Spleen (tissue), 11 donors: Measurements from ENCODE around the gene KCNJ13. TPM values are rescaled to one million over a fixed set of nuclear protein-coding genes. Genes with fewer than 3 reads are reported as not detected.

Experiments used
- DNase-seq: peaks from one replicate; pipeline ENCODE4 v3.0.0-alpha.2; 2020
- H3K27ac ChIP-seq, 8 donors: fragments of 200-600 bp; sonication (generic) in 7 of 8; 1 replicate in 4 of 8; 2 replicates in 4 of 8; pipeline versions ENCODE4 v1.5.0 to v1.8.0; 2016 to 2021; ENCODE audit warnings: inconsistent platforms in 4 of 8, mild to moderate bottlenecking in 4 of 8, moderate library complexity in 1 of 8
- H3K27me3 ChIP-seq, 7 donors: fragments of 200-600 bp; sonication (generic) in 6 of 7; replicated peaks in 1 of 7; 1 replicate in 4 of 7; 2 replicates in 3 of 7; pipeline versions ENCODE4 v1.5.0 to v1.8.0; 2016 to 2021; ENCODE audit warnings: inconsistent platforms in 3 of 7, mild to moderate bottlenecking in 1 of 7
- H3K36me3 ChIP-seq, 6 donors: fragments of 200-600 bp; sonication (generic) in 5 of 6; 1 replicate in 4 of 6; 2 replicates in 2 of 6; pipeline versions ENCODE4 v1.5.0 to v1.8.0; 2016 to 2021; ENCODE audit warnings: inconsistent platforms in 2 of 6
- H3K4me1 ChIP-seq, 6 donors: fragments of 200-600 bp; sonication (generic) in 5 of 6; 1 replicate in 3 of 6; 2 replicates in 3 of 6; pipeline versions ENCODE4 v1.5.0 to v1.8.0; 2016 to 2021; ENCODE audit warnings: inconsistent platforms in 3 of 6
- H3K4me3 ChIP-seq, 8 donors: fragments of 200-600 bp; sonication (generic) in 7 of 8; 1 replicate in 4 of 8; 2 replicates in 4 of 8; pipeline versions ENCODE4 v1.5.0 to v1.8.0; 2016 to 2021; ENCODE audit warnings: inconsistent platforms in 4 of 8, mild to moderate bottlenecking in 4 of 8, moderate library complexity in 2 of 8
- H3K9me3 ChIP-seq, 8 donors: fragments of 200-600 bp; sonication (generic) in 7 of 8; 1 replicate in 4 of 8; 2 replicates in 4 of 8; pipeline versions ENCODE4 v1.5.0 to v1.8.0; 2016 to 2021; ENCODE audit warnings: inconsistent platforms in 4 of 8
- POLR2A ChIP-seq, 3 donors: fragments of 450-650 bp; IDR thresholded peaks; one replicate each; pipeline ENCODE4 v1.5.1; 2017; ENCODE audit warnings: antibody characterized with exemption in 3 of 3, mild to moderate bottlenecking in 1 of 3
- POLR2AphosphoS5 ChIP-seq, 3 donors: sonication (generic); formaldehyde crosslinking; IDR thresholded peaks; one replicate each; pipeline ENCODE4 v1.5.1; 2017; ENCODE audit warnings: antibody characterized with exemption in 3 of 3
- WGBS, 5 donors: extraction: QIAGEN DNeasy Blood & Tissue Kit in 3 of 5; methylation state at CpG; one replicate each; pipeline versions ENCODE4 v1.1.5 to v1.1.7; 2013 to 2018; 5-methylcytosine and 5-hydroxymethylcytosine counted together
- intact Hi-C: fragments of 100-400 bp; cut with DNase I; formaldehyde crosslinking; loops from one replicate; pipeline ENCODE4 v1.15.0; 2023; ENCODE audit warnings: low total_unique reads
- polyA plus RNA-seq, 3 donors: library from polyadenylated mRNA; stranded (reverse); fragments of 200-250 nt; gene quantifications; one replicate each; pipeline ENCODE4 v1.2.1, GENCODE V29; 2013
- total RNA-seq, 7 donors: library from RNA; depleted of rRNA in 3 of 7; stranded (reverse); fragments of >200 nt in 3 of 7; fragmentation: NEBNext Ultra II Directional in 4 of 7; extraction: Animal tissue kit (Norgen Biotek cat#: 25700) in 4 of 7; gene quantifications; one replicate each; pipeline versions ENCODE4 v1.1.0 to v1.2.1, GENCODE V29; 2016 to 2021
- TF ChIP-seq, protein P1 (sequence below), 11 experiments: fragments of 200-600 bp in 7 of 11; fragments of 450-650 bp in 4 of 11; sonication (generic) in 4 of 11; IDR thresholded peaks in 8 of 11; conservative IDR thresholded peaks in 3 of 11; 1 replicate in 7 of 11; 2 replicates in 4 of 11; pipeline versions ENCODE4 v1.4.0 to v1.8.0; 2016 to 2021; ENCODE audit warnings: antibody characterized with exemption in 11 of 11, inconsistent platforms in 4 of 11, mild to moderate bottlenecking in 1 of 11
- donor health status: healthy with polysubstance abuse.
- donor health status: DM: no; HTN: no; CAD: no; lungs with moderate emphysema.
- donor health status: DM: no; HTN: no; CAD: no.
- donor health status: Bipolar disorder and iron deficiency.
- donor health status: healthy.
- donor health status: DM: no; HTN: no; CAD: no.
- donor health status: DM: yes; HTN: yes; CAD: no.

Gene KCNJ13
- total and polyA plus RNA-seq, 10 donors, result 0.08 TPM; not detected in 9

- 44 to 72% (median 48%) methylated on average over 2 of the region's 2 CpGs for WGBS, 5 donors
- peaks cover 0 to 20% (median 13%) of the 10 kb centered on the region in 6 donors for H3K4me1 ChIP-seq
- peak overlapping the region in 3 of 8 donors; percentile 12 to 47 (median 45) for H3K27ac ChIP-seq
- peaks cover 0 to 85% (median 15%) of the 10 kb centered on the region in 6 donors for H3K36me3 ChIP-seq
- TF ChIP-seq, protein P1, sequence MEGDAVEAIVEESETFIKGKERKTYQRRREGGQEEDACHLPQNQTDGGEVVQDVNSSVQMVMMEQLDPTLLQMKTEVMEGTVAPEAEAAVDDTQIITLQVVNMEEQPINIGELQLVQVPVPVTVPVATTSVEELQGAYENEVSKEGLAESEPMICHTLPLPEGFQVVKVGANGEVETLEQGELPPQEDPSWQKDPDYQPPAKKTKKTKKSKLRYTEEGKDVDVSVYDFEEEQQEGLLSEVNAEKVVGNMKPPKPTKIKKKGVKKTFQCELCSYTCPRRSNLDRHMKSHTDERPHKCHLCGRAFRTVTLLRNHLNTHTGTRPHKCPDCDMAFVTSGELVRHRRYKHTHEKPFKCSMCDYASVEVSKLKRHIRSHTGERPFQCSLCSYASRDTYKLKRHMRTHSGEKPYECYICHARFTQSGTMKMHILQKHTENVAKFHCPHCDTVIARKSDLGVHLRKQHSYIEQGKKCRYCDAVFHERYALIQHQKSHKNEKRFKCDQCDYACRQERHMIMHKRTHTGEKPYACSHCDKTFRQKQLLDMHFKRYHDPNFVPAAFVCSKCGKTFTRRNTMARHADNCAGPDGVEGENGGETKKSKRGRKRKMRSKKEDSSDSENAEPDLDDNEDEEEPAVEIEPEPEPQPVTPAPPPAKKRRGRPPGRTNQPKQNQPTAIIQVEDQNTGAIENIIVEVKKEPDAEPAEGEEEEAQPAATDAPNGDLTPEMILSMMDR (IDR thresholded peaks at IDR 0.05 in 8 of 11, conservative IDR thresholded peaks at IDR 0.05 in 3 of 11), result no peak
- TF ChIP-seq POLR2AphosphoS5 (IDR thresholded peaks at IDR 0.05) (no peak), POLR2A (IDR thresholded peaks at IDR 0.05) (no peak)
- DNase-seq, result no peak
- no peak overlapping the region for H3K4me3 ChIP-seq
- H3K27me3 ChIP-seq, result no peaks in the 10 kb centered on the region
- intact Hi-C loops, result no loop called here
- H3K9me3 ChIP-seq, result no peaks in the 10 kb centered on the region
These were observed 3.8 kb downstream of the KCNJ13 start for GRCh38 chr2:232772531-232772930.

DNA sequence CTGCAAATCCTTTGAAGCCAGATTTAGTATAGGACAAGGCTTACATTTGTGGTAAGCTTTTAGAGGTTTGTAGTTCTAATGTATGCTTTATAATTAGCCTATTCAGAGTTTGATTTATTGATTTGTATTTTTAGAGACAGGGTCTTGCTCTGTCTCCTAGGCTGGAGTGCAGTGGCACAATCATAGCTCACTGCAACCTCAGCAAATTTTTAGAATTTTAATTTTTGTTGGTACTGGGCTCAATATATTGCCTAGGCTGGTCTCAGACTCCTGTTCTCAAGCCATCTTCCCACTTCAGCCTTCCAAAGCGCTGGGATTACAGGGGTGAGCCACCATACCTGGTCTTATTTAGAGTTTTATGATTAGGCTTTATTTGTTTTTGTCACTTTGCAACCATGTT, 4.5 kb downstream of the KCNJ13 start:
- intact Hi-C loops, result no loop called here
- peak overlapping the region in 3 of 8 donors; percentile 12 to 47 (median 45) for H3K27ac ChIP-seq

DNA sequence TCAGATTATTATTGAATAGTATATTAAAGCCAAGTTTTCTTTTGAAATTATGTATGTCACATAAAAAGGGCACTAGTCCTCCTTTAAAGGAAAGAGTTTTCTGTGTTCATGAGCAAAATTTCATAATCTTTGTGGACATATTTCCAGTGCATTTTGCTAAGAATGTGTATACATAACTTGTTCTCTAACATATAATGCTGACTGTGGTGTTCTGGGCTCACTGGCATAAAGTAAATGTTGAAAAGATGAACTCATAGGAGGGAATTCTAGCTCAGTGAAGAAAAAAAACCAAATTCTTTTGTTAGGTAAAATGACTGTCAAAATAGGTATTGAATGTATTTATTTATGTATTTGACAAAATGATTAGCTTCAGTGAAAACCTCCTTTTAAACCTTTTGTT, 6.2 kb downstream of the KCNJ13 start:
- H3K4me3 ChIP-seq, result no peak overlapping the region
- H3K27ac ChIP-seq, result no peak overlapping the region
- peaks cover 0 to 20% (median 13%) of the 10 kb centered on the region in 6 donors for H3K4me1 ChIP-seq
- intact Hi-C loops, result no loop called here
- H3K9me3 ChIP-seq, result no peaks in the 10 kb centered on the region
- DNase-seq, result no peak
- peaks cover 0 to 88% (median 15%) of the 10 kb centered on the region in 6 donors for H3K36me3 ChIP-seq
- no peaks in the 10 kb centered on the region for H3K27me3 ChIP-seq
- TF ChIP-seq POLR2A (IDR thresholded peaks at IDR 0.05) (no peak), POLR2AphosphoS5 (IDR thresholded peaks at IDR 0.05) (no peak)
- TF ChIP-seq, protein P1 (IDR thresholded peaks at IDR 0.05 in 8 of 11, conservative IDR thresholded peaks at IDR 0.05 in 3 of 11), result no peak

More for the DNA sequence above, 4.5 kb downstream of the KCNJ13 start:
- TF ChIP-seq, protein P1 (IDR thresholded peaks at IDR 0.05 in 8 of 11, conservative IDR thresholded peaks at IDR 0.05 in 3 of 11), result no peak
- TF ChIP-seq POLR2AphosphoS5 (IDR thresholded peaks at IDR 0.05) (no peak), POLR2A (IDR thresholded peaks at IDR 0.05) (no peak)
- 93 to 100% (median 94%) methylated on average over 1 of the region's 1 CpG for WGBS, 5 donors
- Histone ChIP-seq H3K36me3 (peaks cover 0 to 85% (median 15%) of the 10 kb centered on the region in 6 donors), H3K4me1 (peaks cover 0 to 20% (median 13%) of the 10 kb centered on the region in 6 donors), H3K9me3 (no peaks in the 10 kb centered on the region), H3K27me3 (no peaks in the 10 kb centered on the region), H3K4me3 (no peak overlapping the region)
- DNase-seq, result no peak

DNA sequence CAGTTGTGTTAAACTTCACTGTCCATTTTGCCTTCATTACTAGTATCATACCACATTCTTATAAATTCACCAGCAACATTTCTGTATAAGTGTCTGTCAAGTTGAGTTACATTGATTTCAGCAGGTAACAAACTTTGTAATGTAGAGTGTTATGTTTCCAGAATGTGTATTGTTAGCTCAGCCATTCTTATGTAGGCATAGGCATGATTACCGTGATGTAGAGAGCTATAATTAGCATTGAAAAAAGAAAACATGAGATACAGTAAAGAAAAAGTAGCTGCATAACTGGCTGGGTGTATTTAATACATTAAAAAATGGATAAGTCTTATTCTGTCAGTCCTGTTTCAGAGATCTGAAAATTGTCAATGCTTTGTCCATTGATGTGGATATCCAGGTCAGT, 8.5 kb downstream of the KCNJ13 start:
- 94 to 100% (median 96%) methylated on average over 1 of the region's 1 CpG for WGBS, 5 donors
- peaks cover 0 to 96% (median 34%) of the 10 kb centered on the region in 6 donors for H3K36me3 ChIP-seq
- no peak for DNase-seq
- intact Hi-C loops, result no loop called here
- TF ChIP-seq POLR2AphosphoS5 (IDR thresholded peaks at IDR 0.05), result no peak
- TF ChIP-seq POLR2A (IDR thresholded peaks at IDR 0.05), result no peak
- TF ChIP-seq, protein P1 (IDR thresholded peaks at IDR 0.05 in 8 of 11, conservative IDR thresholded peaks at IDR 0.05 in 3 of 11), result no peak
- H3K4me3 ChIP-seq, result no peak overlapping the region
- H3K27me3 ChIP-seq, result no peaks in the 10 kb centered on the region
- no peak overlapping the region for H3K27ac ChIP-seq
- H3K4me1 ChIP-seq, result peaks cover 0 to 15% (median 12%) of the 10 kb centered on the region in 6 donors
- no peaks in the 10 kb centered on the region for H3K9me3 ChIP-seq
